ENCODE results near the gene DDX41. TPM values are rescaled to one million over a fixed set of nuclear protein-coding genes. Genes with fewer than 3 reads are reported as not detected.

DDX41 gene
- total RNA-seq, 2 experiments from 2014 or later, result 142 to 147 TPM

- DNase-seq, result no peak
- Mint-ChIP-seq H3K9me3 (no peaks in the 10 kb centered on the region), H3K4me1 (ENCODE audit: low read depth) (peaks cover 54% of the 10 kb centered on the region), H3K27me3 (ENCODE audit: low read depth) (peaks cover 2% of the 10 kb centered on the region), H3K36me3 (ENCODE audit: low read depth) (peaks cover 3% of the 10 kb centered on the region), H3K4me3 (peak overlapping the region; percentile 72), H3K27ac (no peak overlapping the region)
- intact Hi-C loops (cut with micrococcal nuclease), result no loop called here
- CTCF ChIA-PET, result interaction anchor here (0.5 kb wide), 1 partner anchor 27 kb away, joined by 3 read pairs; no protein-coding TSS in a partner anchor
These were observed 42.7 kb downstream of the DDX41 start for GRCh38 chr5:177474002-177474476.

- intact Hi-C loops (cut with micrococcal nuclease), result loop anchor here (1.0 kb wide), 1 partner anchor 24 kb away; the partner anchor contains the start of gene PDLIM7
- Mint-ChIP-seq H3K9me3 (no peaks in the 10 kb centered on the region), H3K27me3 (ENCODE audit: low read depth) (peaks cover 2% of the 10 kb centered on the region), H3K4me3 (peak within 1 kb of the TSS; percentile 72), H3K4me1 (ENCODE audit: low read depth) (peaks cover 49% of the 10 kb centered on the region), H3K36me3 (ENCODE audit: low read depth) (no peaks in the 10 kb centered on the region), H3K27ac (no peak within 1 kb of the TSS)
- no peak for DNase-seq
- CTCF ChIA-PET, result interaction anchor here (2.3 kb wide), 1 partner anchor 16 kb away, joined by 9 read pairs; no protein-coding TSS in a partner anchor
These were observed 43.2 kb downstream of the DDX41 start, which contains the start of gene DBN1 for GRCh38 chr5:177473443-177474001. Gene DBN1 (minus strand): TSS chr5:177473634. CDS start chr5:177473521, 113 bp downstream.

- peak overlapping the region; percentile 64 for H3K4me3 Mint-ChIP-seq
- H3K27ac Mint-ChIP-seq, result no peak overlapping the region
- no peaks in the 10 kb centered on the region for H3K36me3 Mint-ChIP-seq (ENCODE audit: low read depth)
- no peaks in the 10 kb centered on the region for H3K9me3 Mint-ChIP-seq
- intact Hi-C loops (cut with micrococcal nuclease), result loop anchor here (1.0 kb wide), 1 partner anchor 25 kb away; the partner anchor contains the start of gene PDLIM7
- peaks cover 41% of the 10 kb centered on the region for H3K4me1 Mint-ChIP-seq (ENCODE audit: low read depth)
- peak; percentile 62 for DNase-seq
- H3K27me3 Mint-ChIP-seq (ENCODE audit: low read depth), result peaks cover 2% of the 10 kb centered on the region
- CTCF ChIA-PET, result interaction anchor here (1.2 to 2.3 kb wide), 2 partner anchors 15 to 20 kb away, joined by 3 to 9 read pairs; no protein-coding TSS in a partner anchor
These were observed 44.0 kb downstream of the DDX41 start for GRCh38 chr5:177472460-177473442.

GRCh38 chr5:177471610-177472356, 45.0 kb downstream of the DDX41 start:
- peaks cover 2% of the 10 kb centered on the region for H3K27me3 Mint-ChIP-seq (ENCODE audit: low read depth)
- DNase-seq, result no peak
- H3K4me3 Mint-ChIP-seq, result peak overlapping the region; percentile 28
- no peak overlapping the region for H3K27ac Mint-ChIP-seq
- CTCF ChIA-PET, result interaction anchor here (0.7 to 2.3 kb wide), 4 partner anchors 14 to 81 kb away, joined by 3 to 9 read pairs (median 4); no protein-coding TSS in a partner anchor
- no peaks in the 10 kb centered on the region for H3K9me3 Mint-ChIP-seq
- peaks cover 39% of the 10 kb centered on the region for H3K4me1 Mint-ChIP-seq (ENCODE audit: low read depth)
- no peaks in the 10 kb centered on the region for H3K36me3 Mint-ChIP-seq (ENCODE audit: low read depth)
- intact Hi-C loops (cut with micrococcal nuclease), result no loop called here

GRCh38 chr5:177470759-177471536, 45.8 kb downstream of the DDX41 start:
- no peak overlapping the region for H3K4me3 Mint-ChIP-seq
- intact Hi-C loops (cut with micrococcal nuclease), result no loop called here
- no peak for DNase-seq
- H3K27me3 Mint-ChIP-seq (ENCODE audit: low read depth), result peaks cover 2% of the 10 kb centered on the region
- H3K36me3 Mint-ChIP-seq (ENCODE audit: low read depth), result peaks cover 1% of the 10 kb centered on the region
- H3K27ac Mint-ChIP-seq, result no peak overlapping the region
- no peaks in the 10 kb centered on the region for H3K9me3 Mint-ChIP-seq
- CTCF ChIA-PET, result interaction anchor here (0.7 to 2.3 kb wide), 2 partner anchors 14 to 80 kb away, joined by 4 to 9 read pairs; no protein-coding TSS in a partner anchor
- H3K4me1 Mint-ChIP-seq (ENCODE audit: low read depth), result peaks cover 31% of the 10 kb centered on the region

GRCh38 chr5:177469750-177470525, 46.8 kb downstream of the DDX41 start:
- Mint-ChIP-seq H3K36me3 (ENCODE audit: low read depth) (peaks cover 2% of the 10 kb centered on the region), H3K27ac (no peak overlapping the region), H3K27me3 (ENCODE audit: low read depth) (peaks cover 2% of the 10 kb centered on the region), H3K4me1 (ENCODE audit: low read depth) (peaks cover 21% of the 10 kb centered on the region), H3K4me3 (no peak overlapping the region), H3K9me3 (no peaks in the 10 kb centered on the region)
- no peak for DNase-seq
- CTCF ChIA-PET, result interaction anchor here (0.9 kb wide), 1 partner anchor 15 kb away, joined by 4 read pairs; no protein-coding TSS in a partner anchor
- intact Hi-C loops (cut with micrococcal nuclease), result no loop called here

GRCh38 chr5:177468685-177469628, 47.8 kb downstream of the DDX41 start:
- Mint-ChIP-seq H3K27ac (no peak overlapping the region), H3K36me3 (ENCODE audit: low read depth) (peaks cover 2% of the 10 kb centered on the region), H3K27me3 (ENCODE audit: low read depth) (peaks cover under 1% of the 10 kb centered on the region), H3K4me3 (no peak overlapping the region), H3K4me1 (ENCODE audit: low read depth) (peaks cover 13% of the 10 kb centered on the region), H3K9me3 (no peaks in the 10 kb centered on the region)
- CTCF ChIA-PET, result interaction anchor here (0.9 kb wide), 1 partner anchor 14 kb away, joined by 4 read pairs; no protein-coding TSS in a partner anchor
- DNase-seq, result no peak
- intact Hi-C loops (cut with micrococcal nuclease), result no loop called here

GRCh38 chr5:177468329-177468684, 48.5 kb downstream of the DDX41 start:
- Mint-ChIP-seq H3K4me1 (ENCODE audit: low read depth) (peaks cover 11% of the 10 kb centered on the region), H3K36me3 (ENCODE audit: low read depth) (peaks cover 2% of the 10 kb centered on the region), H3K9me3 (no peaks in the 10 kb centered on the region), H3K27ac (no peak overlapping the region), H3K4me3 (no peak overlapping the region), H3K27me3 (ENCODE audit: low read depth) (no peaks in the 10 kb centered on the region)
- DNase-seq, result no peak
- CTCF ChIA-PET, result no interaction called here
- intact Hi-C loops (cut with micrococcal nuclease), result no loop called here

- CTCF ChIA-PET, result no interaction called here
- intact Hi-C loops (cut with micrococcal nuclease), result no loop called here
- Mint-ChIP-seq H3K27me3 (ENCODE audit: low read depth) (no peaks in the 10 kb centered on the region), H3K27ac (no peak overlapping the region), H3K36me3 (ENCODE audit: low read depth) (peaks cover 2% of the 10 kb centered on the region), H3K9me3 (no peaks in the 10 kb centered on the region), H3K4me1 (ENCODE audit: low read depth) (peaks cover 14% of the 10 kb centered on the region), H3K4me3 (no peak overlapping the region)
- DNase-seq, result no peak
These were observed 49.3 kb downstream of the DDX41 start for GRCh38 chr5:177467436-177467835.

- H3K4me1 Mint-ChIP-seq (ENCODE audit: low read depth), result peaks cover 17% of the 10 kb centered on the region
- CTCF ChIA-PET, result interaction anchor here (1.8 kb wide), 1 partner anchor 76 kb away, joined by 6 read pairs; no protein-coding TSS in a partner anchor
- H3K27ac Mint-ChIP-seq, result no peak overlapping the region
- H3K27me3 Mint-ChIP-seq (ENCODE audit: low read depth), result no peaks in the 10 kb centered on the region
- no peak for DNase-seq
- H3K4me3 Mint-ChIP-seq, result no peak overlapping the region
- no peaks in the 10 kb centered on the region for H3K9me3 Mint-ChIP-seq
- peaks cover 2% of the 10 kb centered on the region for H3K36me3 Mint-ChIP-seq (ENCODE audit: low read depth)
- intact Hi-C loops (cut with micrococcal nuclease), result no loop called here
These were observed 49.9 kb downstream of the DDX41 start for GRCh38 chr5:177466861-177467260.
